Measurements from ENCODE around the gene HSPB7.

The HSPB7 gene

DNA sequence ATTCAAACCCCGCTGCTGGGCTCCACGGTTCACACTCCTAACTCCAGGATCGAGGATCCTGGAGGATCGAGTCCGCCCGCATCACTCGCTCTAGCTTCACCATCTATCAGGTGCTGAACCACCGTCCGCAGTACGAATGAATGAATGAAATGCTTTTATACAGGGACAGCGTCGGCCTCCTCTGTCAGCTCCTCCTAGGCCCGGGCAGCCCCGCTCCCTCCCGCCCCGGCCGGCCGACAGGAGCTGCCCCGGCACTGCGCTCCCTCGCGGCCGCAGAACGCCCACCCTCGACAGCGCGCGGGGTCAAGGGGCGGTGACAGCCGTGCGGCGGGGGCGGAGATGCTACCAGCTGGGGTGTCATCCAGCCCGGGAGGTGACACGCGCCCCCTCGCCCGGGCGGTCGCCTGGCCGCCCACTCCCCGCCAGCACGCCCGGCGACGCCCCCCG is 42.5 kb downstream of the HSPB7 start:
- peak; percentile 83 to 84 for DNase-seq
- no peak for TF ChIP-seq GATA1 (IDR thresholded peaks at IDR 0.05; ENCODE audit: low read depth, low read length)
- TF ChIP-seq POLR2A (IDR thresholded peaks at IDR 0.05; ENCODE audit: low read length), result no peak

DNA sequence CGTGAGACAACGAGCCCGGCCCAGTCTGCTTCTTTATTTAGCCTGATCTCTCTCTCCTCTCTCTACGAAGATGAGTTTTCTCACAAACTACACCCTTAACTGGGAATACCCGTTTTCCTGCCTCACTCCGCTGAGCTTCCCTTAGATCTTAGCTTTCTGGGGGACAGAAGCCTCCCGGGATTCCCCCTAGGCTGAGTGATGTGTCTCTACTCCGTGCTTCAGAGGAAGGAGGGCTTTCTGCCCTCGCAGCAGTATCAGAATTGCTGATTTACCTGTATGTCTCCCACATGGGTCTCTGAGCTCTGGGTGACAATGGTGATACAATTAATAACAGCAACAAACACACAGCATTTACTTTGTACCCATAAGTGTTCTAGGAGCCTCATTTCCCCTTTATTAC is 43.0 kb downstream of the HSPB7 start:
- no peak for DNase-seq
- no peak for TF ChIP-seq POLR2A (IDR thresholded peaks at IDR 0.05; ENCODE audit: low read length)
- no peak for TF ChIP-seq GATA1 (IDR thresholded peaks at IDR 0.05; ENCODE audit: low read depth, low read length)

- DNase-seq, result no peak
- TF ChIP-seq POLR2A (IDR thresholded peaks at IDR 0.05; ENCODE audit: low read length) (no peak), GATA1 (IDR thresholded peaks at IDR 0.05; ENCODE audit: low read depth, low read length) (no peak)
Observed at GRCh38 chr1:15973772-15974171, 44.1 kb downstream of the HSPB7 start.

DNA sequence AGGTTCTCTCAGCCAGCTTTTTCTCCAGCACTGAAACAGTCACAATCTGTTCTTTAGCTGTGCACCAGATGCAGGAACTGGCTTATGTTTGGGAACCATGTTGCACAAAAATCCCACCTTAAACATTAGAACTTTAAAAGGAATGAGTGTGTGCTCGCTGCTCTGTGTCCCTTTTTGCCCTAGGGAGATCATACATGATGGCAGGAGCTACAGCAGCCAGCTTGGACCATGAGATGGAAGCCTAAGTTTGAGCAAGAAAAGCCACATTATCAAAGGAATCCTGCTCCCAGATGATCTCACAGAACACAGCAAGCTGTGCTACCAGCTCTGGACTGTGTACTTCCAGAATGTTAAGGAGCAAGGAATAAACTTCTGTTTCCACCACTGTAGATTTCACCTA is 45.4 kb downstream of the HSPB7 start:
- no peak for TF ChIP-seq GATA1 (IDR thresholded peaks at IDR 0.05; ENCODE audit: low read depth, low read length)
- TF ChIP-seq POLR2A (IDR thresholded peaks at IDR 0.05; ENCODE audit: low read length), result no peak
- DNase-seq, result no peak

- TF ChIP-seq POLR2A (IDR thresholded peaks at IDR 0.05; ENCODE audit: low read length) (no peak), GATA1 (IDR thresholded peaks at IDR 0.05; ENCODE audit: low read depth, low read length) (no peak)
- no peak for DNase-seq
Observed at GRCh38 chr1:15970911-15971310, 46.9 kb downstream of the HSPB7 start.

DNA sequence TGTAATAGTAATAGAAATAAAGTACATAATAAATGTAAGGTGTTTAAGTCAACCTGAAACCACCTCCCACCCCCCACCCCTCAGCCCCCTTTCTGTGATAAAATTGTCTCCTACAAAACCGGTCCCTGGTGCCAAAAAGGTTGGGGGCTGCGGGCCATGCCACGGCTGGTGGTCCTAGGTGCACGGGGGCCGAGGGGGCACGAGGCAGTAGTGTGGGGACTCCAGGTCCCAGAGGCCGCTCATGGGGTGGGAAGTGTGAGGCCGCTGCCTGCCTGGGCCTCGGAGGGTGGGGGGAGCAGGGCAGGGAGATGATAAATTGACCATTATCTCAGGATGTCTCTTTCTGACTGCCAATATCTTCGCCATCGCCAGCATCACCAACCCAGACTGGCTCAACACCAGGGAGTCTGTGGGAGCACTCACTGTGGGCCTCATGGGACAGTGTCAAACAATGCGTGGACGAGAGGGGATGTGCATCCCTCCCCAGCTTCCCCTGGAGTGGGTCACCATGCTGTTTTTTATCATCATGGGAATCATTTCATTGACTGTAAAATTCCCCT is 48.4 kb downstream of the HSPB7 start:
- DNase-seq, result no peak
- no peak for TF ChIP-seq POLR2A (IDR thresholded peaks at IDR 0.05; ENCODE audit: low read length)
- TF ChIP-seq GATA1 (IDR thresholded peaks at IDR 0.05; ENCODE audit: low read depth, low read length), result no peak

DNA sequence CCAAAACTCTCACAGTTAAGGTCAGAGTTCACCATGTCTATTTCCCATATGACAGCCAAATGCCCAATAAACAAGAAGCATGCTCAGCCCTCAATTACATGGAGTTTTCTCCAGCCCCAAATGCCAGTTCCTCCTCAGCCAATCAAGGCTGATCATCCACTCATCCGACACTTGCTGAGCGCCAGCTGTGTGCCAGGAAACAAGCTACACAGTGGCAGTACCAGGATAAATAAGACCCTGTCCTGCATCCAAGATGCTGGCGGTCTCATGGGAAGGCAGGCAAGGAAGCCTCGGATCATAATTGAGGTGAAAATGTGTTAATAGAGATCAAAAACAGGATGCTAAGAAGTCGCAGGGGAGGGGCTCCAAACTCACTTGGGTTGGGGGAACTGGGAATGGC is 49.7 kb downstream of the HSPB7 start:
- no peak for DNase-seq
- TF ChIP-seq GATA1 (IDR thresholded peaks at IDR 0.05; ENCODE audit: low read depth, low read length) (no peak), POLR2A (IDR thresholded peaks at IDR 0.05; ENCODE audit: low read length) (no peak)

GRCh38 chr1:15966956-15967344 is 50.9 kb downstream of the HSPB7 start:
- TF ChIP-seq POLR2A (IDR thresholded peaks at IDR 0.05; ENCODE audit: low read length) (no peak), GATA1 (IDR thresholded peaks at IDR 0.05; ENCODE audit: low read depth, low read length) (no peak)
- no peak for DNase-seq

- no peak for TF ChIP-seq GATA1 (IDR thresholded peaks at IDR 0.05; ENCODE audit: low read depth, low read length)
- no peak for TF ChIP-seq POLR2A (IDR thresholded peaks at IDR 0.05; ENCODE audit: low read length)
- DNase-seq, result no peak
Observed at GRCh38 chr1:15966081-15966955, 51.5 kb downstream of the HSPB7 start.

DNA sequence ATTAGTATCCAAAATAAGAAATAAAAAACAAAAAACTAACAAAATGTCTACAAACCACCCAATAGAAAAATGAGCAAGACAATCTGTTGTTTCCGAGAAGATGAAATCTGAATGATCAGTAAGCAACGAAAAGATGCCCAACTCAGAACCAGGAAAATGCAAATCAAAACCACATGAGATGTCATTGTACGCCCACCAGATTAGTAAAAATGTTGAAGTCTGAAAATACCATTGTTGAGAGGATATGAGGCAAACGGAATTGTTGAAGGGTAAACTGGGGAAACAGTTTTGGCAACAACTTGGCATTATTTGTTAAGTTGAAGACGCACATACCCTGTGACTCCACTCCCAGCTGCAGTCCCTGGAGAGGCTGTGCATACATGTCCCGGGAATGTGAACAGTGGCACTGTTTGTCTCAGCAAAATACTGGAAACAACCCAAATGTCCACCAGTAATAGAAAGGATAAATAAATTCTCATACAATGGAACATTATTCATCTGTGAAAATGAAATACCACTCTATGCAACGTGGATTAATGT is 52.5 kb downstream of the HSPB7 start:
- DNase-seq, result no peak
- TF ChIP-seq POLR2A (IDR thresholded peaks at IDR 0.05; ENCODE audit: low read length), result no peak
- TF ChIP-seq GATA1 (IDR thresholded peaks at IDR 0.05; ENCODE audit: low read depth, low read length), result no peak
